SU-DHL-6 (cell line): ENCODE data around the gene C17orf107.

Experiments used
- H2AFZ ChIP-seq: fragments of 200-600 bp; sonication (generic); 2 replicates; pipeline ENCODE4 v1.6.1; 2014; ENCODE audit warnings: low read depth, mild to moderate bottlenecking, moderate library complexity, mixed read lengths, antibody characterized with exemption, low read length; ENCODE audit not compliant: severe bottlenecking
- H3F3A ChIP-seq: fragments of 200-600 bp; shearing (Covaris generic); 2 replicates; pipeline ENCODE4 v1.6.0; 2016; ENCODE audit warnings: antibody characterized with exemption, mild to moderate bottlenecking; ENCODE audit not compliant: insufficient read depth
- H3K27ac ChIP-seq: fragments of 200-600 bp; sonication (generic); 2 replicates; pipeline ENCODE4 v1.5.1; 2016; ENCODE audit warnings: low read depth, mild to moderate bottlenecking, low read length, moderate library complexity, mixed read lengths
- H3K27me3 ChIP-seq: fragments of 200-600 bp; sonication (generic), shearing (Covaris generic); 2 replicates; pipeline ENCODE4 v1.6.0; 2014; ENCODE audit warnings: mild to moderate bottlenecking, low read length
- H3K36me3 ChIP-seq: fragments of 200-600 bp; sonication (generic); 2 replicates; pipeline ENCODE4 v1.6.1; 2014; ENCODE audit warnings: mild to moderate bottlenecking, low read length, mixed read lengths
- H3K4me2 ChIP-seq: fragments of 300-600, 200-600 bp; shearing (Covaris generic), sonication (generic); 2 replicates; pipeline ENCODE4 v1.6.0; 2014; ENCODE audit warnings: low read length, low read depth, mild to moderate bottlenecking; ENCODE audit not compliant: poor library complexity, severe bottlenecking
- H3K4me3 ChIP-seq: fragments of 200-600 bp; sonication (generic); 2 replicates; pipeline ENCODE4 v1.5.1; 2014; ENCODE audit warnings: antibody characterized with exemption, low read length, mild to moderate bottlenecking, mixed read lengths; ENCODE audit not compliant: insufficient read depth, poor library complexity, severe bottlenecking
- H3K79me2 ChIP-seq: fragments of 200-600 bp; sonication (generic); 2 replicates; pipeline ENCODE4 v1.6.1; 2014; ENCODE audit warnings: mild to moderate bottlenecking, low read length, moderate library complexity; ENCODE audit not compliant: insufficient read depth
- H3K9ac ChIP-seq: fragments of 200-600 bp; sonication (generic); 2 replicates; pipeline ENCODE4 v1.7.0; 2014; ENCODE audit warnings: mild to moderate bottlenecking, low read length
- H3K9me2 ChIP-seq: fragments of 200-600 bp; sonication (generic); replicated peaks from 2 replicates; pipeline ENCODE4 v1.6.1; 2014; ENCODE audit warnings: low read length; ENCODE audit not compliant: insufficient read depth
- H3K9me3 ChIP-seq: fragments of 200-600 bp; sonication (generic); 2 replicates; pipeline ENCODE4 v1.6.1; 2014; ENCODE audit warnings: low read length, mixed read lengths; ENCODE audit not compliant: insufficient read depth
- H4K20me1 ChIP-seq: fragments of 200-600 bp; sonication (generic); 2 replicates; pipeline ENCODE4 v1.6.1; 2014; ENCODE audit warnings: low read depth, mild to moderate bottlenecking, antibody characterized with exemption, low read length, moderate library complexity, mixed read lengths
- EZH2phosphoT487 ChIP-seq: fragments of 200-600 bp; sonication (generic), shearing (Covaris generic); conservative IDR thresholded peaks from 2 replicates; pipeline ENCODE4 v1.6.1; 2018; ENCODE audit warnings: mild to moderate bottlenecking, antibody characterized with exemption, low read length, moderate library complexity, mixed read lengths
- TF ChIP-seq, protein P1 (sequence below): fragments of 200-600 bp; sonication (generic); IDR thresholded peaks from one replicate; pipeline ENCODE4 v1.5.1; 2017; ENCODE audit warnings: antibody characterized with exemption, mild to moderate bottlenecking, low read length, moderate library complexity; ENCODE audit not compliant: insufficient read depth, poor library complexity, severe bottlenecking

C17orf107 gene

DNA sequence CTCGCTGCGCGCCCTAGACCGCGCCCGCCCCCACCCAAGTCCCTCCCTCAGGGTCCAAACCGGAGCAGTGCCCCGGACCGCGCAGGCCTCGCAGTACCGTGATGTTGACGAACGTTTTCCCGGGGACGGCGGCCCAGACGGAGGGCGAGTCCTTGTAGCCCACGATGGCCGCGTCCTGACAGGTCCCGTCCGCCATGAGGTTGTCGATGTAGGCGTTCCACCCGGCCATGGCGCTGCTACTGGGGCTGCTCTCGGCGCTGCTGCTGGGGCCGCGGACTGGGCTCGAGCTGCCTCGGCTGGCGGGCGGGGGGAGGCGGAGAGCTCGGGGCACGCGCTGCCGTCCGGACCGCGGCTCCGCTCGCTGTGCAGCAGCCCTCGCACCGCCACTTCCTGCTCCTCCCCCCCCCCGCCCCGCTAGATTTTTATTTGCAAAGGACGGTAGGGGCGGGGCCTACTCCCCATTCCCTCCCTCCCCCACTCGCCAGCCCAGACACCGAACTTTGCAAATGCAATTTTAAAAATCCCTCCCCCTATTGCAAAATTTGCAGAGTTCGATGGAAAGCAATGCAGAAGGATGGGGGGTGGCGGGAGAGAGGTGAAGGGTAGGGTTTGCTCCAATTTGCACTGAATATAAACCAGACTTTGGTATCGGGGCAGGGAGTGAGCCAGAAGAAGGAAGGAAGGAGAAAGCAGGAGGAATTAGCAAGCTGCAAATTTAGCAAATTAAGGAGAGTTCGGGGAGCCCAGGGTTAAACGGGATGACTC lies 49.0 kb downstream of the C17orf107 start, which contains the start of gene PFN1:
PFN1 (minus strand) TSS at position 365 of the 765 bp plus-strand sequence; CDS start at position 229, 136 bp downstream.
- no peaks in the 10 kb centered on the region for H3K9me2 ChIP-seq
- peaks cover 36% of the 10 kb centered on the region for H3K79me2 ChIP-seq
- peaks cover 3% of the 10 kb centered on the region; the same call in 1 of the 2 replicates for H4K20me1 ChIP-seq
- H3K4me3 ChIP-seq = peak within 1 kb of the TSS; percentile 100
- peak within 1 kb of the TSS; percentile 100 for H3K9ac ChIP-seq
- H3K27ac ChIP-seq = peak within 1 kb of the TSS; percentile 100
- peak within 1 kb of the TSS; percentile 98 for H3K4me2 ChIP-seq
- no peaks in the 10 kb centered on the region for H3K27me3 ChIP-seq
- TF ChIP-seq, protein P1, sequence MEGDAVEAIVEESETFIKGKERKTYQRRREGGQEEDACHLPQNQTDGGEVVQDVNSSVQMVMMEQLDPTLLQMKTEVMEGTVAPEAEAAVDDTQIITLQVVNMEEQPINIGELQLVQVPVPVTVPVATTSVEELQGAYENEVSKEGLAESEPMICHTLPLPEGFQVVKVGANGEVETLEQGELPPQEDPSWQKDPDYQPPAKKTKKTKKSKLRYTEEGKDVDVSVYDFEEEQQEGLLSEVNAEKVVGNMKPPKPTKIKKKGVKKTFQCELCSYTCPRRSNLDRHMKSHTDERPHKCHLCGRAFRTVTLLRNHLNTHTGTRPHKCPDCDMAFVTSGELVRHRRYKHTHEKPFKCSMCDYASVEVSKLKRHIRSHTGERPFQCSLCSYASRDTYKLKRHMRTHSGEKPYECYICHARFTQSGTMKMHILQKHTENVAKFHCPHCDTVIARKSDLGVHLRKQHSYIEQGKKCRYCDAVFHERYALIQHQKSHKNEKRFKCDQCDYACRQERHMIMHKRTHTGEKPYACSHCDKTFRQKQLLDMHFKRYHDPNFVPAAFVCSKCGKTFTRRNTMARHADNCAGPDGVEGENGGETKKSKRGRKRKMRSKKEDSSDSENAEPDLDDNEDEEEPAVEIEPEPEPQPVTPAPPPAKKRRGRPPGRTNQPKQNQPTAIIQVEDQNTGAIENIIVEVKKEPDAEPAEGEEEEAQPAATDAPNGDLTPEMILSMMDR = no peak
- TF ChIP-seq EZH2phosphoT487 = no peak
- peaks cover 11% of the 10 kb centered on the region; the same call in 1 of the 2 replicates for H3K36me3 ChIP-seq
- H2AFZ ChIP-seq = no peak within 1 kb of the TSS
- H3K9me3 ChIP-seq = no peaks in the 10 kb centered on the region
- H3F3A ChIP-seq = peaks cover 54% of the 10 kb centered on the region

DNA sequence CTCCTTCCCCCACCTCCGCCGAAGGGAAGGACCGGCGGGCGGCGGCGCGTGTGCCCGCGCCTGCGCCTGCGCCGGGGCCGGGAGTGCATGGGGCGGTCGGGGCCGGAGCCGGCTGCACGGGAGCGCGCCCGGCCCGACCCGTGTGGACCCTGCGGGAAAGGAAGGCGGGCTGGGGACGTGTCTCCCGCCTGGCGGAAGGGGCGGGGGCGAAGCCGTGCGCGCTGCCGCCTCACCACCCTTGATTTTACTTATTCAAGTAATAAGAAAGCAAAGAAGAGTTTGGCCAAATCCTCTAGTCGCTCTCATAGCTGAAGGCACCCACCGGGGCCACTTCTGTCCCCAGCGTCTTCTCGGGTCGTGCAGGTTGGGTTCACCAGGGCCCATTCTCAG lies 49.6 kb downstream of the C17orf107 start:
- no peaks in the 10 kb centered on the region for H3K9me3 ChIP-seq
- H4K20me1 ChIP-seq = peaks cover 3% of the 10 kb centered on the region; the same call in 1 of the 2 replicates
- no peak for TF ChIP-seq EZH2phosphoT487
- TF ChIP-seq, protein P1 = no peak
- peak overlapping the region; percentile 100 for H3K9ac ChIP-seq
- H3K79me2 ChIP-seq = peaks cover 31% of the 10 kb centered on the region
- no peaks in the 10 kb centered on the region for H3K27me3 ChIP-seq
- H3K4me3 ChIP-seq = peak overlapping the region; percentile 100
- peaks cover 49% of the 10 kb centered on the region for H3F3A ChIP-seq
- H3K4me2 ChIP-seq = peak overlapping the region; percentile 98
- no peak overlapping the region for H2AFZ ChIP-seq
- H3K9me2 ChIP-seq = no peaks in the 10 kb centered on the region
- peaks cover 11% of the 10 kb centered on the region; the same call in 1 of the 2 replicates for H3K36me3 ChIP-seq
- peak overlapping the region; percentile 100 for H3K27ac ChIP-seq

DNA sequence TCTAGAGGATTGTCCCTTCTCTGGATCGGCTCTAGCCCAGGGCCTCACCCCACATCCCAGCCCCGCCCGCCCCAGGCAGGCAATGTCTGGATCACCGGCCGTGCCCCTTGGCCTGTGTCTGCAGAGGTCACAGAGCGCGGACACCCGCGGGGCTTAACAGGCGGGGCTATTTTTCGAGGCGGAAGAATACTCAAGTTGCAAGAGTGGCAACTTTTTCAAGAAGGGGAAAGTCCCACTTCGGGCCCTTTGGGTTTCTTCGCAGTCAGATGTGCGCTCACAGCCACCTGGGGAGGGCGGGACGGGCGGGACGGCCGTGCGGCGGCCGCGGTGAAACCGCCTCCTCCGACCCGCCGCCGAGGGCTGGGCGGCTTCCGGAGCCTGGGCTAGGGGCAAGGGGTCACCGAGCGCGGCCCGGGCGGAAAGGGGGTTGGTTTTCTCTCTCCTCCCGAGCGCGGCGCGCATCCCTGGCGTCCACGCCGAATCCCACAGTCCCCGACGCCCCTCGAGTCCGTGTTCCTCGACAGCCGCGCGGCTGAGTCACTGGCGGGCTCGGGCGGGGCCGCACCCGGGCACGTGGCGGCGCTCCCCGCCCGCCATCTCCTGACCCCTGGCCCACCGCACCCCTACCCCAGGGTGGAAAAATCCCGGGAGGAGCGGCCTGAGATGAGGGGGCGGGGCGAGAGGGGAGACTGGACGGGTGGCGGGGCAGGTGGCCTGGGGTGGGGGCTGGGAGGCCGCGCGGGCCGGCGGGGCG lies 50.2 kb downstream of the C17orf107 start:
- peak overlapping the region; percentile 63 for H2AFZ ChIP-seq
- H4K20me1 ChIP-seq = peaks cover 3% of the 10 kb centered on the region; the same call in 1 of the 2 replicates
- no peak for TF ChIP-seq EZH2phosphoT487
- TF ChIP-seq, protein P1 = no peak
- H3K9me3 ChIP-seq = no peaks in the 10 kb centered on the region
- peak overlapping the region; percentile 100 for H3K9ac ChIP-seq
- no peaks in the 10 kb centered on the region for H3K27me3 ChIP-seq
- peak overlapping the region; percentile 100 for H3K4me3 ChIP-seq
- H3K79me2 ChIP-seq = peaks cover 31% of the 10 kb centered on the region
- peaks cover 44% of the 10 kb centered on the region for H3F3A ChIP-seq
- peak overlapping the region; percentile 100 for H3K27ac ChIP-seq
- H3K9me2 ChIP-seq = no peaks in the 10 kb centered on the region
- peak overlapping the region; percentile 98 for H3K4me2 ChIP-seq
- H3K36me3 ChIP-seq = peaks cover 11% of the 10 kb centered on the region; the same call in 1 of the 2 replicates
